ENCODE measurements around the gene CLASP1. TPM values are rescaled to one million over a fixed set of nuclear protein-coding genes. Genes with fewer than 3 reads are reported as not detected.
"Not testable (repeated sequence)": the region's sequence is repeated elsewhere in the genome, so short reads cannot be mapped to it uniquely, and the experiment has no call there.

Gene CLASP1
- polyA plus RNA-seq = 10 to 100 TPM in 2 of 3 donors, 1 to 10 TPM in 1; 7.9 to 17.1 (median 16.2) TPM

- 0 to 1% (median 0%) methylated on average over 36 of the region's 36 CpGs for WGBS, 3 donors
- H3K27ac ChIP-seq (ENCODE audit: low read depth, low read length) = peak within 1 kb of the TSS; percentile 95
These were observed at the start of gene CLASP1 for GRCh38 chr2:121649149-121649595. Gene CLASP1, minus strand, starts transcription at chr2:121649462. Its CDS starts 43,567 bp downstream, at chr2:121605895.

GRCh38 chr2:121698318-121698930 is 49.2 kb upstream of the CLASP1 start:
- no peak overlapping the region for H3K27ac ChIP-seq (ENCODE audit: low read depth, low read length)
- 74 to 87% (median 80%) methylated on average over 11 of the region's 11 CpGs for WGBS, 3 donors

- 23 to 46% (median 44%) methylated on average over 4 of the region's 4 CpGs for WGBS, 3 donors
- H3K27ac ChIP-seq (ENCODE audit: low read depth, low read length) = no peak overlapping the region
These were observed 47.9 kb upstream of the CLASP1 start for GRCh38 chr2:121697108-121697631.

GRCh38 chr2:121696410-121696930 is 47.2 kb upstream of the CLASP1 start:
- WGBS, 3 donors = 75 to 88% (median 83%) methylated on average over 7 of the region's 7 CpGs
- no peak overlapping the region for H3K27ac ChIP-seq (ENCODE audit: low read depth, low read length)

GRCh38 chr2:121695171-121695451 is 45.8 kb upstream of the CLASP1 start:
- no peak overlapping the region for H3K27ac ChIP-seq (ENCODE audit: low read depth, low read length)
- WGBS, 3 donors = 63 to 81% (median 80%) methylated on average over 2 of the region's 2 CpGs

GRCh38 chr2:121694398-121695170 is 45.3 kb upstream of the CLASP1 start:
- no peak overlapping the region for H3K27ac ChIP-seq (ENCODE audit: low read depth, low read length)
- 71 to 76% (median 73%) methylated on average over 6 of the region's 6 CpGs for WGBS, 3 donors

- WGBS, 3 donors = 96 to 99% (median 98%) methylated on average over 3 of the region's 3 CpGs
These were observed 41.3 kb upstream of the CLASP1 start for GRCh38 chr2:121690572-121690971.

GRCh38 chr2:121690095-121690494 is 40.8 kb upstream of the CLASP1 start:
- WGBS, 3 donors = 90 to 92% (median 90%) methylated on average over 6 of the region's 6 CpGs
- H3K27ac ChIP-seq (ENCODE audit: low read depth, low read length) = no peak overlapping the region

More at GRCh38 chr2:121690572-121690971, 41.3 kb upstream of the CLASP1 start:
- H3K27ac ChIP-seq (ENCODE audit: low read depth, low read length) = not testable (repeated sequence)

- 16 to 52% (median 40%) methylated on average over 4 of the region's 4 CpGs for WGBS, 3 donors
- H3K27ac ChIP-seq (ENCODE audit: low read depth, low read length) = no peak overlapping the region
These were observed 40.1 kb upstream of the CLASP1 start for GRCh38 chr2:121689356-121689755.

- WGBS, 3 donors = 92 to 95% (median 94%) methylated on average over 2 of the region's 2 CpGs
- H3K27ac ChIP-seq (ENCODE audit: low read depth, low read length) = no peak overlapping the region
These were observed 39.6 kb upstream of the CLASP1 start for GRCh38 chr2:121688820-121689219.

- WGBS, 3 donors = 83 to 96% (median 94%) methylated on average over 2 of the region's 2 CpGs
- H3K27ac ChIP-seq (ENCODE audit: low read depth, low read length) = no peak overlapping the region
These were observed 37.6 kb upstream of the CLASP1 start for GRCh38 chr2:121686902-121687301.

- H3K27ac ChIP-seq (ENCODE audit: low read depth, low read length) = no peak overlapping the region
- WGBS, 3 donors = 85 to 91% (median 85%) methylated on average over 19 of the region's 19 CpGs
These were observed 37.0 kb upstream of the CLASP1 start for GRCh38 chr2:121686218-121686617.

GRCh38 chr2:121682396-121683298 is 33.4 kb upstream of the CLASP1 start:
- WGBS, 3 donors = 92 to 96% (median 93%) methylated on average over 17 of the region's 17 CpGs
- no peak overlapping the region for H3K27ac ChIP-seq (ENCODE audit: low read depth, low read length)

GRCh38 chr2:121677855-121678254 is 28.6 kb upstream of the CLASP1 start:
- no peak overlapping the region for H3K27ac ChIP-seq (ENCODE audit: low read depth, low read length)

- 80 to 100% (median 86%) methylated on average over 1 of the region's 1 CpG for WGBS, 3 donors
These were observed 22.4 kb upstream of the CLASP1 start for GRCh38 chr2:121671621-121672020.

GRCh38 chr2:121670181-121670580 is 20.9 kb upstream of the CLASP1 start:
- no peak overlapping the region for H3K27ac ChIP-seq (ENCODE audit: low read depth, low read length)

More at GRCh38 chr2:121671621-121672020, 22.4 kb upstream of the CLASP1 start:
- H3K27ac ChIP-seq (ENCODE audit: low read depth, low read length) = not testable (repeated sequence)

- H3K27ac ChIP-seq (ENCODE audit: low read depth, low read length) = no peak overlapping the region
- WGBS, 3 donors = 97 to 100% (median 98%) methylated on average over 1 of the region's 1 CpG
These were observed 18.4 kb upstream of the CLASP1 start for GRCh38 chr2:121667618-121668017.

- 96 to 100% (median 96%) methylated on average over 1 of the region's 1 CpG for WGBS, 3 donors
- H3K27ac ChIP-seq (ENCODE audit: low read depth, low read length) = no peak overlapping the region
These were observed 16.8 kb upstream of the CLASP1 start for GRCh38 chr2:121666042-121666441.

GRCh38 chr2:121665504-121665903 is 16.2 kb upstream of the CLASP1 start:
- WGBS, 3 donors = 77 to 81% (median 81%) methylated on average over 3 of the region's 3 CpGs
- H3K27ac ChIP-seq (ENCODE audit: low read depth, low read length) = no peak overlapping the region

Measured in adipose tissue (tissue), 3 donors.